Measurements from ENCODE around the gene GLIS1. TPM values are rescaled to one million over a fixed set of nuclear protein-coding genes. Genes with fewer than 3 reads are reported as not detected.

Gene GLIS1
- total RNA-seq, 4 donors from 2014 or later = 0.59 to 3.9 (median 0.75) TPM

- no peaks in the 10 kb centered on the region for H3K4me1 ChIP-seq
- no peaks in the 10 kb centered on the region for H3K9me3 ChIP-seq
- no peak for DNase-seq (ENCODE audit: low spot score in 2 of 2)
- WGBS, 2 donors = 79 to 84% methylated on average over 5 of the region's 5 CpGs
- no peak overlapping the region for H3K27ac ChIP-seq
- H3K36me3 ChIP-seq = no peaks in the 10 kb centered on the region
- no peak for TF ChIP-seq CTCF (IDR thresholded peaks at IDR 0.05)
- TF ChIP-seq POLR2A (IDR thresholded peaks at IDR 0.05) = no peak
- no peak for TF ChIP-seq EP300 (IDR thresholded peaks at IDR 0.05)
- no peaks in the 10 kb centered on the region for H3K27me3 ChIP-seq
- no peak overlapping the region for H3K4me3 ChIP-seq
Measured at GRCh38 chr1:53542551-53542950, 196.4 kb downstream of the GLIS1 start.

- Histone ChIP-seq H3K27me3 (no peaks in the 10 kb centered on the region), H3K9me3 (no peaks in the 10 kb centered on the region), H3K27ac (no peak overlapping the region), H3K4me1 (no peaks in the 10 kb centered on the region), H3K4me3 (no peak overlapping the region), H3K36me3 (no peaks in the 10 kb centered on the region)
- 75 to 76% methylated on average over 15 of the region's 15 CpGs for WGBS, 2 donors
- DNase-seq (ENCODE audit: low spot score in 2 of 2) = no peak
- no peak for TF ChIP-seq POLR2A (IDR thresholded peaks at IDR 0.05)
- no peak for TF ChIP-seq CTCF (IDR thresholded peaks at IDR 0.05)
- TF ChIP-seq EP300 (IDR thresholded peaks at IDR 0.05) = no peak
Measured at GRCh38 chr1:53541761-53542550, 197.0 kb downstream of the GLIS1 start.

- Histone ChIP-seq H3K9me3 (no peaks in the 10 kb centered on the region), H3K4me1 (no peaks in the 10 kb centered on the region), H3K36me3 (no peaks in the 10 kb centered on the region), H3K27ac (no peak overlapping the region), H3K4me3 (no peak overlapping the region), H3K27me3 (no peaks in the 10 kb centered on the region)
- TF ChIP-seq POLR2A (IDR thresholded peaks at IDR 0.05) (no peak), CTCF (IDR thresholded peaks at IDR 0.05) (no peak), EP300 (IDR thresholded peaks at IDR 0.05) (no peak)
- DNase-seq (ENCODE audit: low spot score in 2 of 2) = no peak
- 91 to 96% methylated on average over 2 of the region's 2 CpGs for WGBS, 2 donors
Measured at GRCh38 chr1:53541263-53541625, 197.7 kb downstream of the GLIS1 start.

GRCh38 chr1:53540604-53541262, 198.2 kb downstream of the GLIS1 start:
- Histone ChIP-seq H3K36me3 (no peaks in the 10 kb centered on the region), H3K9me3 (no peaks in the 10 kb centered on the region), H3K4me1 (no peaks in the 10 kb centered on the region), H3K4me3 (no peak overlapping the region), H3K27ac (no peak overlapping the region), H3K27me3 (no peaks in the 10 kb centered on the region)
- WGBS, 2 donors = 95% methylated on average over 11 to 14 of the region's 14 CpGs
- DNase-seq (ENCODE audit: low spot score in 2 of 2) = no peak
- no peak for TF ChIP-seq CTCF (IDR thresholded peaks at IDR 0.05)
- no peak for TF ChIP-seq EP300 (IDR thresholded peaks at IDR 0.05)
- TF ChIP-seq POLR2A (IDR thresholded peaks at IDR 0.05) = no peak
